HG02870 (cell line): ENCODE measurements around the gene RPGR.

ENCODE experiments used
- ATAC-seq: cut with Tn5 transposase; IDR thresholded peaks from one replicate; pipeline ENCODE4 v1.9.1; 2021; ENCODE audit warnings: mild to moderate bottlenecking, moderate library complexity; ENCODE audit not compliant: unreplicated experiment

RPGR gene, protein sequence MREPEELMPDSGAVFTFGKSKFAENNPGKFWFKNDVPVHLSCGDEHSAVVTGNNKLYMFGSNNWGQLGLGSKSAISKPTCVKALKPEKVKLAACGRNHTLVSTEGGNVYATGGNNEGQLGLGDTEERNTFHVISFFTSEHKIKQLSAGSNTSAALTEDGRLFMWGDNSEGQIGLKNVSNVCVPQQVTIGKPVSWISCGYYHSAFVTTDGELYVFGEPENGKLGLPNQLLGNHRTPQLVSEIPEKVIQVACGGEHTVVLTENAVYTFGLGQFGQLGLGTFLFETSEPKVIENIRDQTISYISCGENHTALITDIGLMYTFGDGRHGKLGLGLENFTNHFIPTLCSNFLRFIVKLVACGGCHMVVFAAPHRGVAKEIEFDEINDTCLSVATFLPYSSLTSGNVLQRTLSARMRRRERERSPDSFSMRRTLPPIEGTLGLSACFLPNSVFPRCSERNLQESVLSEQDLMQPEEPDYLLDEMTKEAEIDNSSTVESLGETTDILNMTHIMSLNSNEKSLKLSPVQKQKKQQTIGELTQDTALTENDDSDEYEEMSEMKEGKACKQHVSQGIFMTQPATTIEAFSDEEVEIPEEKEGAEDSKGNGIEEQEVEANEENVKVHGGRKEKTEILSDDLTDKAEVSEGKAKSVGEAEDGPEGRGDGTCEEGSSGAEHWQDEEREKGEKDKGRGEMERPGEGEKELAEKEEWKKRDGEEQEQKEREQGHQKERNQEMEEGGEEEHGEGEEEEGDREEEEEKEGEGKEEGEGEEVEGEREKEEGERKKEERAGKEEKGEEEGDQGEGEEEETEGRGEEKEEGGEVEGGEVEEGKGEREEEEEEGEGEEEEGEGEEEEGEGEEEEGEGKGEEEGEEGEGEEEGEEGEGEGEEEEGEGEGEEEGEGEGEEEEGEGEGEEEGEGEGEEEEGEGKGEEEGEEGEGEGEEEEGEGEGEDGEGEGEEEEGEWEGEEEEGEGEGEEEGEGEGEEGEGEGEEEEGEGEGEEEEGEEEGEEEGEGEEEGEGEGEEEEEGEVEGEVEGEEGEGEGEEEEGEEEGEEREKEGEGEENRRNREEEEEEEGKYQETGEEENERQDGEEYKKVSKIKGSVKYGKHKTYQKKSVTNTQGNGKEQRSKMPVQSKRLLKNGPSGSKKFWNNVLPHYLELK

DNA sequence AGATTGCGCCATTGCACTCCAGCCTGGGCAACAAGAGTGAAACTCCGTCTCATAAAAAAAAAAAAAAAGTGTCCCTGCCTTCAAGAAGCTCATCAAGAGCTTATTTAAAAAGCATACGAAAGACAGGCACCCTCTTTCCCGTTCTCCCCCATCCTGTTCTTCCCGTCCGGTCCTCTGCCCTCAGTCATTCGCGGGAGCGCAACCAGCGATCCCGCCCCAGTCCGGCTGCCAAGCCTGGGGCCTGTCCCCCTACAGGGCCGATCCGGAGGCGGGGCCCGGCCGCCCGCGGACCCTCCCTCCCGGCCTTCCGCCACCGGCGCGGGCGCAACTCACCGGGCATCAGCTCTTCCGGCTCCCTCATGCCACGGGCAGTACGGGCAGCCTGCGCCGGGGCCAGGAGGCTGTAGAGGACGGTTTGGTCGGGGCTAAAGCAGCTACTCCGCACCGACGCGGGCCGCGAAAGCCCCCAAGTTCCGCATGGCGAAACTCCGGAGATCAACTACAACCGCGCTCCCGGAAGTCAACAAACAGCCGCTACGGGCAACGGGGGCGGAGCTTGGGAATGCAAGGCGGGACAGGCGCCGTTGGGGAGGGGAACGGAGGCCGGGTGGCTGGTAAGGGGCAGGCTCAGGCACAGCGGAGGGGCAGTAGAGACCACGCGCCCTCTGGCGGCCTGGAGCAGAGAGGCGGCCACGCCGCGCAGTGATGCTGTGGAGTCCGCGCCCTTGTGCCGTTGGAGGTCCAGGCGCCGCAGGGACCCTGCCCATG lies at the start of gene RPGR:
RPGR (minus strand) TSS at position 503 of the 768 bp plus-strand sequence; CDS start at position 361, 142 bp downstream.
- ATAC-seq: peak; percentile 92

DNA sequence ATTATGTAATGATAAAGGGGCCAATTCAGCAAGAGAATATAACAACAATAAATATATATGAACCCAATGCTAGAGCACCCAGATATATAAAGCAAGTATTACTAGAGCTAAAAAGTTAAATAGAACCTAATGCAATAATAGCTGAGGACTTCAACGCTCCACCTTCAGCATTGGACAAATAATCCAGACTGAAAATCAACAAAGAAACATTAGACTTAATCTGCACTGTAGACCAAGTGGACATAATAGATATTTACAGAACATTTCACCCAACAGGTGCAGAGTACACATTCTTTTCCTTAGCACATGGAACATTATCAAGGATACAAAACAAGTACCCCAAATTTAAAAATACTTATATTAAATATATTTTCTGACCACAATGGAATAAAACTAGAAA lies 49.4 kb upstream of the RPGR start:
- no peak for ATAC-seq

DNA sequence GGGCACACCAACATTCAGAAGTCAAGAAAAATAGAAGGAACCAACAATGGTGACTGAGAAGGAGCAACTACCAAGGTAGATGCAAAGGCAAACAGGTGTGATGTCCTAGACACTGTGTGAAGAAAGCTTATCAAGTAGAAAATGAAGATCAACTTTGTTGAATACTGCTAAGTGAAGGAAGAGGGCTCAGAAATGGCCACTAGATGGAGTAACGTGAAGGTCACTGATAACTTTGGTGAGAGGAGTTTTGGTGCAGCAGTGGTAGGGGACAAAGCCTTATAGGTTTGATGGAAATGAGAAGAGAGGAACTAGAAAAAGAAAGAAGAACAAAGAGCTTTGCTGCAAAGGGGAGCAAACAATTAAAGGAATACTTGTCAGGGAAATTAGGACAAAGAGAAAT lies 48.6 kb upstream of the RPGR start:
- ATAC-seq: no peak

DNA sequence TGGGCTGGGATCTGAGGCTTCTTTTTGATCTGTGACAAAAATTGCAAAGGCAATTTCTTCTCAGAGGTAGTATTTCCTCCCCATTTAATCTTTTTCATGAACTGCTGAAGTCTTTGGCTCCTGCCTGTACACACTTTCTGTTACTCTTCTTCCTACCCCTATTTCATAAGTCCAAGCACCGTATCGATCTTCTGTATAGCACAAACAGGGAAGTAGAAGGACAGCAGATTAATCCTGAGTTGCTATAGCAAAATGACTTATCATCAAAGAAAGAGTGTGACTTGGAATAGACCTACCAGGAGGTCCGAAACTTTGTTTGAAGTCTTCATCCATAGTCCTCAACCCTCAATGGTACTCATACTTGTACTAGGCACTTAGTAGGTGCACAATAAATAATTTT lies 47.1 kb upstream of the RPGR start:
- no peak for ATAC-seq

DNA sequence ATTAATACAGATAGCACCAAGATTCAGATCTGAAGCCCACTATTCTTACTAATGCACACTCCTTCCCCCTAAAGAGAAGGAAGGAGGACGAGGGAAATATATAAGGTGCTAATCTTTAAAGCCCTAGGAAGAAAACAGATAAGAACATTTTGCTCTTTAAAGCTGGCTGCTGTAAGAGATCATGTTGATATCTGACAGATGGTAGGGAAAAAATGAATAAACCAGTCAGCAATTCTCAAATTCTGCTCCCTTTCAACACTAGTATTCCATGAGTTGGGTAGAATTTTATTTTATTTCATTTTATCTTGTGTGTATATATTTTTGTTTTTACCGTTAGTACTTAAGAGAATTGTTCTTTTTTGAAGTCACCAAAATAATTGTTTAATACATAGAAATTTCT lies 44.3 kb upstream of the RPGR start:
- ATAC-seq: no peak

DNA sequence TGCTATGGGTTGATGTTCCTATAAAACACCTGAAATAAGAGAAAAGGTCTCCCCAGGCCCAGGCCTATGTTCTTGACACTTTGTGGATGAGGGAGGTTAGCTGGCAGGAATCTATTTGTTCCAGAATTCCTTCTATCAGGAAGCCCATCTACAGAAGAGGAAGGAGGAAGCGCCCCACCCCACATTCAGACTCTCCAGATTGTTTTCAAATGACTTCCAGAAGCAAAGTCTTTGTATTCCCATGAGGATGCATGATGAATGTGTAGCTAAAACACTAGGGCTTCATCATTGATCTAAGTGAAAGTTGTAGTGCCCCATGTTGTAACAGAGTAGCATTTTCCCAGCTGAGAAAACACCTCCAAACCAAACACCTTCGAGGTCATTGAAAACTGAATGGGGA lies 41.5 kb upstream of the RPGR start:
- no peak for ATAC-seq

DNA sequence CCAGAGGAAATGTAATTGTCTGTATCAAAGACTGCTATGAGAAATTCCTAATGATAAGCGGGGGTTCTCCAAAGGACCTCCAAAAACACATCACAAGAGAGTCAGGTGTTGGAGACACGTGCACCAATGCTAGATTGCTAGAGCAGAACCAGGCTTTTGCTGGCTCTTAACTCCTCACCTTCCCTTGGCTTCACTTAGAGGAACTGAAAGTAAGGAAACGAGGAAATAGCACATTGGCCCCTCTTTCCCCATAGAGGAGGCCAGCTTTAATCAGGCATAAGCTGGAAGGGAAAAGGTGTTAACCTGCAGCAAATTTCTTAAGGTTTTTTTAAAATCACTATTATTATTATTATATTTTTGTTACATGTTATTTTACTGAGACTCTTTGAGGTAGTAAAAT lies 38.6 kb upstream of the RPGR start:
- no peak for ATAC-seq

DNA sequence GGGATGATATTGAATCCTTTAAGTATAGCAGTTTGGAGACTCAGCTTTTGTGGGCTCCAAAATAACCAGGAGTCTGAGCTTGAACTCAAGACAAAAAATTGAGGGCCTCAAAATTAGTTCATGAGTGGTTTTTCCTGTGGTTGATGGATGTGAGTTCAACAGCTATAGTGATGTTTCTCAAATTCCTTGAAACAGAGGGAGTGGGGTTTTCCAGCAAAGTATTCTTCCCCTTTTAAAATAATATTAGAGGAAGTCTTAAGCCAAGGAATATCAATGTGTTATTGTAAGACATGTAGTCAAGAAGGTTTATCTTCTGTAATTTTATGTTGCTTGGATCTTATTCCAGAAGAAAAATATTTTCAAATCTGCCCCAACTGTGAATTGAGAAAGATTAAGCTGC lies 35.7 kb upstream of the RPGR start:
- no peak for ATAC-seq

DNA sequence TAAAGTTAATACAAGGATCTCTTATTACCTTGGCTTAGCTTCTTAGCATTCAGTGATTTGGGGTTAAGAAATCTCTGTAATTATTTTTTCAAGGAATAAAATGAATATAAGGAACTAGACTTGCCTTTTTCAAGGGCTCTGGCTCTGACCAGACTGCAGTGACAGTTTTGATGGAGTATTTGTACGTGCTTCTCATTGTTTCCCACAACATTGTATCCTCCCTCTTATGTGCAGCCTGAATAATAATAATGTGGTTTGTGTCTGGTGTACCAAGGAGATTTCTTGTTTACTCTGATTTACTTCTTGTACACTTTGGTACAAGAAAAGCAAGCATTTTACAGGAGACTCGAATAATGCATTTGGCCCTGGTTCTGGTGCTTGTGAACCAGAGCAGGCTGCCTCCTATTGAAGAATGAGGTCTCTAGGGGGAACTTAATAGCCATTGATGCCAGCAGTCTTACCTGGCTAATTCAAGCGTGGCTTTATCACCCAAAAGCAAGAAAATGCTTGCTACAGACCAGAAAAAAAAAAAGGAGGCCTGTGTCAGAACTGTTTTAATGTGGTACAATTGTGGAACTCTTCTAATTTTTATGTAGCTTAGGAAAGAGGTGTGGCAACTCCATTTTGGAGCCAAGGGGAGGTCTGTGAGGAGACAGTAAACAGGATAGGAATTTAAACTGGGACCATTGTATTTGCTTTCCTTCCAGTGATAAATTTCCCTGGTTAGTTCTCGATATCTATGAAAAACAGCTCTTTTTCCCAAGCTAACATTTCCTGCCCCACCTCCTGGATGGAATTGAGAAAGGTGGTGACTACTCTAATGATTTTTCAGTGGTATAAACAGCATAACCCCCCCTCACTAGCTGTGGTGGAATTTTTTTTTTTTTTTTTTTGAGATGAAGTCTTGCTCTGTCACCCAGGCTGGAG lies 30.7 kb upstream of the RPGR start:
- ATAC-seq: no peak

DNA sequence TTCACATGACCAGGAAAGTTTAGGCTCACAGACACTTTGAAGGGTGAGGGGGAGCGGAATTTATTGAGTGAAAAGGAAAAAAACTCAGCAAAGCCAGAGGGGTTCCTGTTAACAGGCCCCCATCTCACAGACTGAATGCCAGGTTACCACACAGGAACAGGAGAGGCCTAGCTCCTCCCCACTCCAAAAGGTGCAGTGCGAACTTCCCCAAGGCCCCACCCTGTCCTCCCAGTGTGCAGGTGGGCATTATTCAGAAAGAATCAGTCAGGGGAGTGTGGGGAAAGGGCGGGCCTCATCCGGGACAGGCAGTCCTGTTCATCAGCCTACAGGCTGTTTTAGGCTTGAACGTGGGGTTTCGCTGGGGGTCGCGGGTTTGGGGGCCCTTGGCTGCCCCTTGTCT lies 29.1 kb upstream of the RPGR start:
- no peak for ATAC-seq

DNA sequence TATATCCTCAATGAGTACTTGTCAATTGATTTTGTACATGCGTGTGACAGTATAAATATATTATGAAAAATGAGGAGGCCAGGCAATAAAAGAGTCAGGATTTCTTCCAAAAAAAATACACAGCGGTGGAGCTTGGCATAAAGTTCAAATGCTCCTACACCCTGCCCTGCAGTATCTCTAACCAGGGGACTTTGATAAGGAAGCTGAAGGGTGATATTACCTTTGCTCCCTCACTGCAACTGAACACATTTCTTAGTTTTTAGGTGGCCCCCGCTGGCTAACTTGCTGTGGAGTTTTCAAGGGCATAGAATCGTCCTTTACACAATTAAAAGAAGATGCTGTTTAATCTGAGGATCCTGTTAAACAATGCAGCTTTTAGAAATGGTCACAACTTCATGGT lies 25.1 kb upstream of the RPGR start, which contains the start of gene OTC:
OTC (plus strand) TSS at position 243 of the 400 bp plus-strand sequence; CDS start at position 336, 93 bp downstream.
- ATAC-seq: no peak

DNA sequence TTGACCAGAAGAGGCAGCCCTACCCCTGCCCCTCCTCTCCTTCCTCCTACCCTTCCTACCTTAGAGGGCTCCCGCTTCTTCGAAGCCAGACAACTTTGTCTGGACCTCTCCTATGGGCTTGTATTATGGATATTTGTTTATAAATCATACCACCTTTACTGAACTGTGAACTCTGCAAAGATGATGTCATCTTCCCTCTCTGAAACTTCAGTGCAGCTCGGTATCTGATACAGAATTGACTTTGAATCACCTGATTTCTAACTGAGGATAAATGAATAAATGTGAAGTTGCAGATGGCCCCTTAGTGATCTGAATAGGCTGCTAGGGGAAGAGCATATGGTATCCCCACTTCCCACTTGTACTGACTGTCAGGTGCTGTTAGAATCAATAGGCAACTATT lies 24.0 kb upstream of the RPGR start:
- ATAC-seq: no peak

DNA sequence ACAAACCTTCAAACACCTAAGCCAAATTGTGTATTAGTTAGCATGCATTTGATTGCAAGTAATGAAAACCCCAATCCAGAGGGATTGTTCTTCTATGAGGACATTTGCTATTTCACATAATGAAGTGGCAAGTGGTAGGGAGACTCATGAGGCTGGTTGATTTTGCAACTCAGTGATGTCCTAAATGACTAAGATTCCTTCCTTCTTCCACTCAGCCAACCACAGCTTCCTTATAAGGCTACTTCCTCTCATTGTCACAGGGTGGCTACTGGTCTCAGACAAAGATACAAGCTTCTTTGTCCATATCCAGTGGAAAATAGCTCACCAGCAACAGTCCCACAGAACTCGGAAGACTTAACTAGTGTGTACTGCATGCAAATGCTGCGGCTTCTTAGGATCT lies 19.8 kb upstream of the RPGR start:
- peak; percentile 98 for ATAC-seq

DNA sequence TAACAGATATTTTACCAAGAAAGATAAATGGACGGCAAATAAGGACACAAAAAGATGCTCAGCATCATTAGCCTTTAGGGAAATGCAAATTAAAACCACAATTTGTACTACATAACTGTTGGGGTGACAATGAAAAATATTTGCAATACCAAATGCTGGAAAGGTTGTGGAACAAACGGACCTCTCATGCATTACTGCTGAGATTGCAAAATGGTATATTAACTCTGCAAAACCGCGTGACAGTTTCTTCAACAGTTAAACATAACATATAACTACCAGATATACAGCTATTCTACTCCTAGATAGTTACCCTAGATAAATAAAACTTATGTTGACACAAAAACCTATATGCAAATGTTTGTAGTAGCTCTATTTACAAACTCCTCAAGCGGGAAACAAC lies 18.8 kb upstream of the RPGR start:
- no peak for ATAC-seq

DNA sequence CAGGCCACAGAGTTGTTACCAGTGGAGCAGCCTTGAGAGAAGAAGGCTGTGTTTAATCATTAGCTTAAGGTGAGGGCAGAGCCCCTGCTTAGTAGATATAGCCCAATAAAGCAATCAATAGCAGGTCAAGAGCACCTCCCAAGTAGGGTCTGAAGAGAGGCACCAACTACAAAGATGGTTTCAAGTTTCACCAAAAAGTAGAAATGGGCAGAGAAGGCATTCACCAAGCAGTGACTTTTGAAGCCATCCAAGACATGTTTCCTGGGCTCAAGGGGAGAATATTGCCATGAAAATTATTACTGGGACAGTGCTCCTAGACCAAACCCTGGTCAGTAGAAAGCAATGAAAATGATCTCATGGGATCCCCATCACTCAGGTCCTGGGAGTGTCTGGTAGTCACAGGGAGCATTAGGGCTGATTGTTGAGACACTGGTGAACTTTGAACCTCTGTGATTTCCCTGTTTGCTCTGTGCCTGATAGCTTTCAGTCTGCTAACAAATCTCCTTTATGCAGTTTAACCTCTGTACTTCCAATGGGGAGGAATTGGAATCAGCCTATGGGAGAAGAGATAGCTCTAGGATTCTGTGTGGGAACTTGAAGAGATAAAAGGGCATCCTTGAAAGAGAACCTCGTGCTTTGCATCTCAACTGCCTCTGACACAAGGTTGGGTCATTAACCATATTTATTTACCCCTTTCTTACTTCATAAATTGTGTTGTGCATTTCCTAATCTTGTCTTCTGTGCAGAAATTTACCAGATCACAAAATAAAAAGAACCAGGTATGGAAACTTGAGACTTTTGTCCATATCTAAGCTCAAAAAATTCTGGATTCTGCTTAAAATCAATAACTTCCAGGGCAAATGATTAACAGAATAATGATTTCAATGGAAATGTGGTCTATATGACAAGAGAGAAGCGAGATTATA lies 15.8 kb upstream of the RPGR start:
- ATAC-seq: no peak

DNA sequence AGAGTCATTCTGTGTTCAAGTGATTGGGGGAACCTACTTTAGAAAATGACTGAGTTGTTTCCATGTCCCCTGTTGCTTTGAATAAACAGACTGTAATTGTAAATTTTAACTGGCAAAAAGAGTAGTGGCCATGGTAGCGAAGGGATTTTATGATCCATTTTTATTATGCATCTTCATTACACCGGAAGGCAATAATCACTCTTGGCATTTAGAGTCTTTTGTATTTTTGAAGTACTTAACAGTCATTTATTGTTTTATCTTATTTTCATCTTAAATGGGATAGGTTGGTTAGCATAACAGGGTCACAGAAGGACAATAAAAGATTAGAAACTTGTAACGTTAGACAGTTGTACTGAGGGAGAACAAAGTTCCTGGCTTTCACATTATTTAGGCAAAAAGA lies 14.1 kb upstream of the RPGR start:
- no peak for ATAC-seq

DNA sequence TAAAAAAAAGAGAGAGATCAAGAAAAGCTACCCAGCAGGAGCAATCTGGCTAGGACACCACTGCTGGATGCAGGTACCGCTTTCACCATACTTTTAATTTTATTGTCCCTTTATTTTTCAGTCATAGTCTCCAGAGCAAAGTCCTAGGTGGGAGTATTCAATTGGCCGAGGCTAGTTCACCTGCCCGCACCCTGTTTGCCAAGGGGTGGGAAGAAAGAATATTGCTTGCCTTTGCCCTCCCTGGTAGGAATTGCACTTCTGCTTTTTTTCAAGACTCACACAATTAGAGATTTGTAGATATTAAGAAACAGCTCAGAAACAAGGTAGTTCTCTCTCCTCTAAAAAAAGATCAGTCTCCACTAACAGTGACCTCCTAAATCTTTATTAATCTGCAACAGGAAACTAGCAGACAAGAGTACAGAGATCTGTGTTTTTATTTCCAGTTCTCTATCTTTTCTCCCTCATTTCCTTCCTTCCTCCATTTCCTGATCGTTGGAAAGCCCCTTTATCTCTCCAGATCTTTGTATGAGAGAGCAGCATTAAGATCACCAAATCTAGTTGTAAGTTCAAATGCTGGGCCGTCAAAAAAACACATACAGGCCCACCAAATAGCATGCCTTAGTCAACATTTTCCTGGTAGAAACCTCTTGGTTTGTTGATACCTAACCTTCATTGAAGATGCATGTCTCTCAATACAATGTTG lies 9.4 kb upstream of the RPGR start:
- ATAC-seq: no peak

DNA sequence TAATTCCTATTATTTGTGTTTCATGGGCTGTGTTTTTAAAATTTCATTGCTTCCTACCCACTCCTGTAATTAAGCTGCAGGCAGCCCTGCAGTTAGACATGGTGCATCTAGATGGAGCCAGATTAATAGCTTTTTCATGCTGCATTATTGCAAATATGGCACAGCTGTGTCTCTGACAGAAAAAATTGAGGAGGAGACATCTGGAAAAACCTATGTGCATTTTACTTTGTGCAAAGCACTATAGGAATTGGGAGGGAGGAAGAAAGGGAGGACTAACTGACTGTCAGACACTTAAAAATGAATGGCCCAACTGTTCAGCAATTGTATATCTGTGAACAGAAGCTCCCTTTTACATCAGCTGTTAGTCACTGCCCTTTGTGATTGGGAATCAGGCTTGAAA lies 8.1 kb upstream of the RPGR start:
- ATAC-seq: no peak
